Measurements from ENCODE around the gene HDAC5.

HDAC5 gene

DNA sequence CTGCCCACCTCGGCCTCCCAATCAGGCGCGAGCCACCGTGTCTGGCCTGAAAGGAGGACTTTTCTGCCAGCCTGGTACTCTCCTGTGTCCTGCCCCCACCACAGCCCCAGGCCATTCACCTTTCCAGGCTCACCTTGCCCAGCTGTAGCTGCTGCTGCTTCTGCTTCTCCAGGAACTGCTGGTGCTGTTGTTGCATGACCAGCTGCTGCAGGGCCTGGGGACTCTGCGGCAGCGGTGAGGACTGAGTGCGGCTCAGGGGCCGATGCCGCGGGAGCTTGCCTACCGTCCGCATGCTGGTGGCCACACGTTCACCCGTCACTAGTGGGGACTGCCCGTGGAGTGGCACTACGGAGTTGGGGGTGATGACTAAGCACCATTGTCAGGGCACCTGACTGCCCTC is 35.2 kb downstream of the HDAC5 start:
- TF ChIP-seq FOXP2 (optimal IDR thresholded peaks at IDR 0.05; ENCODE audit: control extremely low read depth, extremely low read length, insufficient read depth) = no peak
- TF ChIP-seq EZH2 (IDR thresholded peaks at IDR 0.05) = no peak
- no peak for TF ChIP-seq POLR2AphosphoS5 (IDR thresholded peaks at IDR 0.05; ENCODE audit: borderline replicate concordance, low read depth, low read length)
- H3K4me3 ChIP-seq = no peak overlapping the region
- DNase-seq (ENCODE audit: low read depth, low spot score) = no peak
- H3K9ac ChIP-seq (ENCODE audit: insufficient read length) = no peak overlapping the region
- H3K27ac ChIP-seq = no peak overlapping the region
- H3K36me3 ChIP-seq (ENCODE audit: insufficient read depth, low read length) = peaks cover 19% of the 10 kb centered on the region; the same call in 1 of the 2 replicates
- no peaks in the 10 kb centered on the region for H3K9me3 ChIP-seq (ENCODE audit: low read depth, low read length)

DNA sequence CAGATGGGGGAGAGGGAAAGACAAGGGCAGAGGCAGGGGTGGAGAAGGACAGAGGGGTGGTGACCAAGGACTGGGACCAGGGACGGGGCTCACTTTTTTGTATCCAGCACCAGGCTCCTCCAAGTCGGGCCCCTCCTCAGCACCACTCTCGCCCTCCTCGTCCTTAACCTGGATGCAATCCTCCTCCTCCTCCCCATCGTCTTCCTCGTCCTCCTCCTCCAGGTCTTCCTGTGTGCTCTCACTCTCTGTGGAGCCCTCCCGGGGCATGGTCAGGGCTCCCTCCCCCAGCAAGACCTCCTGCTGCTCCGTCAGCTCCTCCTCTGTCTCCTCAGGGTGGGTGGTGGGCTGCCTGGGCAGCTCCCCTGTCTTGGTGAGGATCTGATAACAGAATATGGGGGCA is 36.1 kb downstream of the HDAC5 start:
- Histone ChIP-seq H3K27ac (peak overlapping the region; percentile 83), H3K9me3 (ENCODE audit: low read depth, low read length) (no peaks in the 10 kb centered on the region), H3K9ac (ENCODE audit: insufficient read length) (peak overlapping the region; percentile 49), H3K36me3 (ENCODE audit: insufficient read depth, low read length) (peaks cover 23% of the 10 kb centered on the region; the same call in 1 of the 2 replicates), H3K4me3 (peak overlapping the region; percentile 23)
- TF ChIP-seq POLR2AphosphoS5 (IDR thresholded peaks at IDR 0.05; ENCODE audit: borderline replicate concordance, low read depth, low read length) = no peak
- no peak for TF ChIP-seq FOXP2 (optimal IDR thresholded peaks at IDR 0.05; ENCODE audit: control extremely low read depth, extremely low read length, insufficient read depth)
- TF ChIP-seq EZH2 (IDR thresholded peaks at IDR 0.05) = no peak
- DNase-seq (ENCODE audit: low read depth, low spot score) = no peak

DNA sequence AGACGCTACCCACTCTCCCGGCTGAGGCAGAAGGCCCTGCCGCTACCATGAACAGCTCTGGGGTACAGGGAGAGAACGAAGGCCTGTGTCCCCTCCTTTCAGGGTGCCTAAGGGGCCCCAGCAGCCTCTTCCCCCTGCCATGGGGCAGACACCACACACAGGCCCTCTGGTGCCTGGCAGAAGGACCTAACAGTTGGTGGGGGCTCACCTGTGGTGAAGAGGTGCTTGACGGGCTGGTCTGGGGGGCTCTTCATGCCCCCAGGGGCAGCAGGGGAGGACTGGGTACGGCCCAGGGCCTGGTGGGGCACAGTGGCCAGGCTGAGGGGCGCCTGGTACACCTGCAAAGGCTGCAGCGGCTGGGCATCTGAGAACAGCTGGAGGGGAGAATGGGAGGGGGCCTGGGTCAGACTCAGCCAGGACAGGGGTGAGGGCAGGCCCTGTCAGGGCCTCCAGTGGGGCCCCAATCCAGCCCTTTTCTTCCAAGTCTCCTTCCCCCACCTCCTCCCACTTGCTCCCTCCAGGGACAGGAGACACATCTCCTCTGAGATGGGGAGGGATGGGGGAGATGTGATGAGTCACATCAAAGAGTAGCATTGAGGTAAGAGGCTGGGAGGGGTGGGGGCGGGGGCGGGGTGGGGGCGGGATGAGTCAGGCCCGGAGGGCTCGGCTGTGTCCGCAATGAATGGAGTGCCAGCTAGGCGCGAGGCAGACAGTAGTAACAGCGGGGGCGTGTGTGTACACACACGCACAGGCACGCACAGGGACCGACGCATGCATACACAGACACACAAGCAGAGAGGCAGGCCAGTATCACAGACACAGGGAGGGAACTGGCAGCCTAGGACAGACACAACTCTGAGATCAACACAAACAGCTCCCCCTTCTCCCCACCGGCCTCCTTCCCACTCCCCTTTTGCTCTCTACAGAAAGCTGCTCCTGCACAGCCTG is 36.8 kb downstream of the HDAC5 start:
- Histone ChIP-seq H3K9me3 (ENCODE audit: low read depth, low read length) (no peaks in the 10 kb centered on the region), H3K4me3 (peak overlapping the region; percentile 23), H3K36me3 (ENCODE audit: insufficient read depth, low read length) (peaks cover 21% of the 10 kb centered on the region; the same call in 1 of the 2 replicates), H3K27ac (peak overlapping the region; percentile 83), H3K9ac (ENCODE audit: insufficient read length) (peak overlapping the region; percentile 60)
- DNase-seq (ENCODE audit: low read depth, low spot score) = no peak
- TF ChIP-seq FOXP2 (optimal IDR thresholded peaks at IDR 0.05; ENCODE audit: control extremely low read depth, extremely low read length, insufficient read depth) (peak; percentile 72), POLR2AphosphoS5 (IDR thresholded peaks at IDR 0.05; ENCODE audit: borderline replicate concordance, low read depth, low read length) (no peak)

DNA sequence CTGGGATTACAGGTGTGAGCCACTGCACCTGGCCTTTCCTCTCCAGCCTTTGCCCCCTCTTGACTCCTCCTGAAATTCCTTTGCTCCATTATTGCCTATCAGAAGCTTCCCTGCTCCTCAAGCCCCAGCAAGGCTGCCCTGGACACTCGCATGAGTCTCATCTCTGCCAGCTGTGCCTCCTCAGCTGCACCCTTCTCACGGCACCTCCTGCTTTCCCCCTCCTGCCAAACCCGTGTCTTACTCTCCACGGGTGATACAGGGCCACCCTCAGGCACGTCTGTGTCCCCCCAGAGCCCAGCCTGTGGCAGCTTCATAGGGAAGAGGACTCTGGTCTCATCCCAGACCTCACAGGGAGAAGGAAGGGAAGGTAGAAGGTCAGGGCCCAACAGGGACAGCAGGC is 37.5 kb downstream of the HDAC5 start:
- DNase-seq (ENCODE audit: low read depth, low spot score) = no peak
- Histone ChIP-seq H3K27ac (peak overlapping the region; percentile 82), H3K9ac (ENCODE audit: insufficient read length) (peak overlapping the region; percentile 60)

DNA sequence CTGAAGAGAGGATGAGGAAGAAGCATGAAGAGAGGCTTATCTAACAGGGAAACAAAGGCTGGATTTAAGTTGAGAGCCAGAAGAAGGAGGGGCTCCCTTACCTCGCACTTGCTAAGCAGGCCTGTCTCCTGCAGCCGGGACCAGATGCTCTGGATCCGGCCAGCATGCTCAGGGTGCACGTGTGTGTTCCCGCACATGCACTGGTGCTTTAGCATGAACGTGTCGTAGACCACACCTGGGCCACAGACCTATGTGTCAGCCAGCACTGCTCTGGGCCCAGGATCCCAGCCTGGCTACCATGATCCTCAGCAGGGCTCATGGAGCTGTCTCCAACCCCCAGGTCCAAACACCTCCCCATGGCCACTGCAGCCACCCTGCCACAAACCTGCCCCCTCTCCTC is 38.5 kb downstream of the HDAC5 start:
- Histone ChIP-seq H3K9ac (ENCODE audit: insufficient read length) (no peak overlapping the region), H3K27ac (no peak overlapping the region), H3K4me3 (no peak overlapping the region), H3K9me3 (ENCODE audit: low read depth, low read length) (no peaks in the 10 kb centered on the region), H3K36me3 (ENCODE audit: insufficient read depth, low read length) (peaks cover 14% of the 10 kb centered on the region; the same call in 1 of the 2 replicates)
- DNase-seq (ENCODE audit: low read depth, low spot score) = no peak
- TF ChIP-seq POLR2AphosphoS5 (IDR thresholded peaks at IDR 0.05; ENCODE audit: borderline replicate concordance, low read depth, low read length) = no peak
- TF ChIP-seq FOXP2 (optimal IDR thresholded peaks at IDR 0.05; ENCODE audit: control extremely low read depth, extremely low read length, insufficient read depth) = no peak
- no peak for TF ChIP-seq EZH2 (IDR thresholded peaks at IDR 0.05)

More for the DNA sequence above, 37.5 kb downstream of the HDAC5 start:
- no peak for TF ChIP-seq POLR2AphosphoS5 (IDR thresholded peaks at IDR 0.05; ENCODE audit: borderline replicate concordance, low read depth, low read length)
- TF ChIP-seq EZH2 (IDR thresholded peaks at IDR 0.05) = no peak
- no peak for TF ChIP-seq FOXP2 (optimal IDR thresholded peaks at IDR 0.05; ENCODE audit: control extremely low read depth, extremely low read length, insufficient read depth)
- Histone ChIP-seq H3K4me3 (no peak overlapping the region), H3K9me3 (ENCODE audit: low read depth, low read length) (no peaks in the 10 kb centered on the region), H3K36me3 (ENCODE audit: insufficient read depth, low read length) (peaks cover 14% of the 10 kb centered on the region; the same call in 1 of the 2 replicates)

DNA sequence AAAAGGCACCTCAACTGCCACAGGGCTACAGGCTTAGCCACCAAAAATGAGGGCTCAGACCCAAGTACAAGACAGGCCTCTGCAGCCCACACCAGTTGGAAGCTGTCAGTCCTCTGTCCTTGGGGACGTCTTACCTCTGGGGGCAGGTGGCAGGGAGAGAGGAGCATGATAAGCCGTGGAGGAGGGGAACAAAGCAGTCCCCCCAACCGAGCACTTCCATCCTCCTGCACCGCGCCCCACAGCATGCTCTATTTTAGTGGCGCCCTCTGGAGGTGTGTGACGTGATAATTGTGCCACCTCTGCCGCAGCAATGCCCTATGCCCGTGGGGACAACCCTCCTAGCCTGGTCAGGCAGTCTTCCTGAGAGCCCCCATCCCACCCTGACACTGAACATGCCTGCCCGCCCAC is 39.3 kb downstream of the HDAC5 start:
- H3K27ac ChIP-seq = no peak overlapping the region
- peaks cover 14% of the 10 kb centered on the region; the same call in 1 of the 2 replicates for H3K36me3 ChIP-seq (ENCODE audit: insufficient read depth, low read length)
- TF ChIP-seq FOXP2 (optimal IDR thresholded peaks at IDR 0.05; ENCODE audit: control extremely low read depth, extremely low read length, insufficient read depth) = no peak
- no peak for TF ChIP-seq EZH2 (IDR thresholded peaks at IDR 0.05)
- TF ChIP-seq POLR2AphosphoS5 (IDR thresholded peaks at IDR 0.05; ENCODE audit: borderline replicate concordance, low read depth, low read length) = no peak
- no peak overlapping the region for H3K4me3 ChIP-seq
- H3K9me3 ChIP-seq (ENCODE audit: low read depth, low read length) = no peaks in the 10 kb centered on the region
- no peak for DNase-seq (ENCODE audit: low read depth, low spot score)
- no peak overlapping the region for H3K9ac ChIP-seq (ENCODE audit: insufficient read length)

DNA sequence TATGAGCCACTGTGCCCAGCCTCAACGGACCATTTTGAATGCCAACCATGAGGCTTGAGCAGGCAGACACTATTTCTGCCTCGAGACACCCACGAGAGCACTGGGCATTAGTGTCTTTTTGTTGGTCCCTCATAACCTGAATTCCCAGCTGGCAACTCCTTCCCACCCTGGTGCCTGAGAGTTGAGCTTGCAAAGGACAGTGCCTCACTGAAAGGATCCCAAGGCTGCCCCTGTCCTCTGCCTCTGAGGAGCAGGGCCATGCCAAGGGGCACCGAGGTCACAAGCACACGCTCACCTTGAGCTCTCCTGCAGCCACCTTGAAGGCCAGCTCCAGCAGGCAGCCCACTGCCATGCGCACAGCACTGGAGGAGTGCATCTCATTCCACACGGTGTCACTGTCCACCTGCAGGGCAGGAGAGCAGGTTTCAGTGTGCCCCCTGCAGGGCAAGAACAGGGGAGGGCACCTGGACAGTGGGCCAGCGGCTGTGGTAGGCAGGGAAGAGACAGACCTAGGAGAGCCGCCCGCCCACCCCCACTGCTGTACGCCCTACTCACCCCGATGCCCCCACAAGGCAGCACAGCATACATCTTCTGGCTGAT is 40.1 kb downstream of the HDAC5 start:
- H3K9me3 ChIP-seq (ENCODE audit: low read depth, low read length) = no peaks in the 10 kb centered on the region
- no peak overlapping the region for H3K9ac ChIP-seq (ENCODE audit: insufficient read length)
- peaks cover 19% of the 10 kb centered on the region; the same call in 1 of the 2 replicates for H3K36me3 ChIP-seq (ENCODE audit: insufficient read depth, low read length)
- no peak overlapping the region for H3K4me3 ChIP-seq
- TF ChIP-seq EZH2 (IDR thresholded peaks at IDR 0.05) = no peak
- TF ChIP-seq FOXP2 (optimal IDR thresholded peaks at IDR 0.05; ENCODE audit: control extremely low read depth, extremely low read length, insufficient read depth) = no peak
- TF ChIP-seq POLR2AphosphoS5 (IDR thresholded peaks at IDR 0.05; ENCODE audit: borderline replicate concordance, low read depth, low read length) = no peak
- DNase-seq (ENCODE audit: low read depth, low spot score) = no peak
- no peak overlapping the region for H3K27ac ChIP-seq

DNA sequence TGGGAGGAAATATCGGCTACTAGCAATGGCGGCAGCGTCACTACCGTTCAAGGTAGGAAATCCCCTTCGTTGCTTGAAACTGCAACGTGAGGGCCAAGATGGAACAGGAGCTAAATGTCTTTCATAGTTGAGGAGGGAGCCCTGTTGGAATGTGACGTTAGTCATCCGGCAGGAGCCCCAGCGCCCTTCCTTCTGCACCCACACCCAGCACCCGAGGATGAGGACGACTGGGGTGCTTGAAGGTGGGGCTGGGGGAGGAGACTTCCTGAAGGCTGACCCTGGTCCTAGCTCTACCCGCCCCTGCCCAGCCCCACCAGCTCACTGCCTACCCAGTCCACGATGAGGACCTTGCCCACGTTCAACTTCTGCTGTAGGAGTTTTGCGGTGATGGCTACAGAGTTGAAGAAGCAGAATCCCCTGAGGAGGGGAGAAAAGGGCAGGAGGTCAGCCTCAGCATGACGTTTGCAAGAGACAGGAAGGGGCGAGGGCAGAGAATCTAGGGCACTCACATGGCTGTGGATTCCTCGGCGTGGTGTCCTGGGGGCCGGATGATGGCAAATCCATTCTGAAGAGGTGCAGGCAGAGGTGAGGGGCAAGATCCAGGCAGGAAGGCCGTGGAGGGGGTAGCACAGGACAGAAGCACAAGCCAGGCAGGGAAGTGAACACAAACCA is 41.0 kb downstream of the HDAC5 start:
- H3K4me3 ChIP-seq = no peak overlapping the region
- TF ChIP-seq POLR2AphosphoS5 (IDR thresholded peaks at IDR 0.05; ENCODE audit: borderline replicate concordance, low read depth, low read length) (no peak), FOXP2 (optimal IDR thresholded peaks at IDR 0.05; ENCODE audit: control extremely low read depth, extremely low read length, insufficient read depth) (no peak), EZH2 (IDR thresholded peaks at IDR 0.05) (no peak)
- H3K9me3 ChIP-seq (ENCODE audit: low read depth, low read length) = no peaks in the 10 kb centered on the region
- no peak for DNase-seq (ENCODE audit: low read depth, low spot score)
- H3K9ac ChIP-seq (ENCODE audit: insufficient read length) = no peak overlapping the region
- H3K36me3 ChIP-seq (ENCODE audit: insufficient read depth, low read length) = peaks cover 25% of the 10 kb centered on the region; the same call in 1 of the 2 replicates
- no peak overlapping the region for H3K27ac ChIP-seq
